ENCODE results near the gene HOATZ. TPM values are rescaled to one million over a fixed set of nuclear protein-coding genes. Genes with fewer than 3 reads are reported as not detected.

Gene HOATZ
- polyA plus RNA-seq, 1 experiment: 0.31 TPM

DNA sequence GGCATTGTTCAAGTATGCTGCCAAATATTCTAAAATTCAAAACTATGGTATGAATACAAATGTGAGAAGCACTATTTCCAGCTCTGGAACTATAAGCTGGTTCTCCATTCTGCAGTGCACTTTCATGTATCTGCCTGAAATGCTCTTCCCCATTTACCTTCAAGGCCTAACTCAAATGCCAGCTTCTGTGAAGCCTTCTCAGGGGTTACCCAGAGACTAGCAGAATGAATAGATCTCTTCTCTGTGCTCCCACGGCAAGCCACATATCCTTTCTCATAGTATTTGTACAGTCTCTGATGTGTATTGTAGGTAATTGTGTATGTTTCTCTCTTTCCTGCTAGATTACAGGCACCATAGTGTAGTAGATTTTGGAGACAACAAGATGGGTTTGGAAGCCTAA, 4.1 kb downstream of the HOATZ start:
- TF ChIP-seq, protein P1, sequence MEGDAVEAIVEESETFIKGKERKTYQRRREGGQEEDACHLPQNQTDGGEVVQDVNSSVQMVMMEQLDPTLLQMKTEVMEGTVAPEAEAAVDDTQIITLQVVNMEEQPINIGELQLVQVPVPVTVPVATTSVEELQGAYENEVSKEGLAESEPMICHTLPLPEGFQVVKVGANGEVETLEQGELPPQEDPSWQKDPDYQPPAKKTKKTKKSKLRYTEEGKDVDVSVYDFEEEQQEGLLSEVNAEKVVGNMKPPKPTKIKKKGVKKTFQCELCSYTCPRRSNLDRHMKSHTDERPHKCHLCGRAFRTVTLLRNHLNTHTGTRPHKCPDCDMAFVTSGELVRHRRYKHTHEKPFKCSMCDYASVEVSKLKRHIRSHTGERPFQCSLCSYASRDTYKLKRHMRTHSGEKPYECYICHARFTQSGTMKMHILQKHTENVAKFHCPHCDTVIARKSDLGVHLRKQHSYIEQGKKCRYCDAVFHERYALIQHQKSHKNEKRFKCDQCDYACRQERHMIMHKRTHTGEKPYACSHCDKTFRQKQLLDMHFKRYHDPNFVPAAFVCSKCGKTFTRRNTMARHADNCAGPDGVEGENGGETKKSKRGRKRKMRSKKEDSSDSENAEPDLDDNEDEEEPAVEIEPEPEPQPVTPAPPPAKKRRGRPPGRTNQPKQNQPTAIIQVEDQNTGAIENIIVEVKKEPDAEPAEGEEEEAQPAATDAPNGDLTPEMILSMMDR (IDR thresholded peaks at IDR 0.05; ENCODE audit: low read depth, low read length): no peak
- H3K4me3 ChIP-seq (ENCODE audit: low read depth, low read length): no peak overlapping the region
- no peaks in the 10 kb centered on the region for H3K9me3 ChIP-seq (ENCODE audit: control insufficient read depth, insufficient read depth, low read length)
- no peak overlapping the region for H3K27ac ChIP-seq (ENCODE audit: low read depth, low read length)
- ChIA-PET POLR2A (no interaction called here), CTCF (no interaction called here)
- H3K27me3 ChIP-seq (ENCODE audit: control insufficient read depth, insufficient read depth, low read length): no peaks in the 10 kb centered on the region
- DNase-seq (ENCODE audit: low read depth, low spot score): no peak

DNA sequence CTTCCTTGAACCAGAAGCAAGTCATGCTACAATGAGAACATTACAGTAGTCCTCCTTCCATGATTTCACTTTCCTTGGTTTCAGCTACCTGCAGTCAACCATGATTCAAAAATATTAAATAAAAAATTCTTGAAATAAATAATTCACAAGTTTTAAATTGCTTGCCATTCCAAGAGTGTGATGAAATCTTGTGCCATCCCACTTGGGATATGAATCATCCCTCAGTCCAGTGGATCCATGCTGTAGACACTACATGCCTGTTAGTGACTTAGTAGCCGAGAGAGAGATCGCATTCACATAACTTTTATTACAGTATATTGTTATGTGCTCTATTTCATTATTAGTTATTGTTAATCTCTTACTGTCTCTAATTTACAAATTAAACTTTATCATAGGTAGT, 6.0 kb downstream of the HOATZ start:
- H3K27ac ChIP-seq (ENCODE audit: low read depth, low read length): no peak overlapping the region
- no peak for DNase-seq (ENCODE audit: low read depth, low spot score)
- TF ChIP-seq, protein P1 (IDR thresholded peaks at IDR 0.05; ENCODE audit: low read depth, low read length): no peak
- no peaks in the 10 kb centered on the region for H3K27me3 ChIP-seq (ENCODE audit: control insufficient read depth, insufficient read depth, low read length)
- ChIA-PET POLR2A (no interaction called here), CTCF (no interaction called here)
- no peaks in the 10 kb centered on the region for H3K9me3 ChIP-seq (ENCODE audit: control insufficient read depth, insufficient read depth, low read length)
- no peak overlapping the region for H3K4me3 ChIP-seq (ENCODE audit: low read depth, low read length)

DNA sequence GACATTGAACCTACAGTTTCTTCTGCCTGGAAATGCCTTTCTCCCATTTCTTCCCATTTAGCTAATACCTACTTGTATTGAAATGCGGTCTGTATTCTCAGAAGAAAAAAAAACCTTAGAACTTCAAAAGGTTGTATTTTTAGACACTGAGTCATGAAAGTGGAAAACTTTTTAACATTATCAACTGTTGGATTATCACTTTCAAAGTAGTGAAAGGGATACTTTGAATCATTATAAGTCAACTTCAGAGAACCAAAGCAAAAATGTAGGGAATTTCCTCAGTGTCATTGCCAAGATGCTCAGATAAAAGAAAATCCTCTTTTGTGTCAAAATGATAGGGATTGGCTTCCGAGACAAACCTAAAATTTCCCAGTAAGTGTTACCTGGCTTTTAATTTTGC, 6.6 kb downstream of the HOATZ start:
- ChIA-PET CTCF (no interaction called here), POLR2A (no interaction called here)
- no peak for DNase-seq (ENCODE audit: low read depth, low spot score)
- H3K9me3 ChIP-seq (ENCODE audit: control insufficient read depth, insufficient read depth, low read length): no peaks in the 10 kb centered on the region
- H3K4me3 ChIP-seq (ENCODE audit: low read depth, low read length): no peak overlapping the region
- H3K27me3 ChIP-seq (ENCODE audit: control insufficient read depth, insufficient read depth, low read length): no peaks in the 10 kb centered on the region
- TF ChIP-seq, protein P1 (IDR thresholded peaks at IDR 0.05; ENCODE audit: low read depth, low read length): no peak
- H3K27ac ChIP-seq (ENCODE audit: low read depth, low read length): no peak overlapping the region

DNA sequence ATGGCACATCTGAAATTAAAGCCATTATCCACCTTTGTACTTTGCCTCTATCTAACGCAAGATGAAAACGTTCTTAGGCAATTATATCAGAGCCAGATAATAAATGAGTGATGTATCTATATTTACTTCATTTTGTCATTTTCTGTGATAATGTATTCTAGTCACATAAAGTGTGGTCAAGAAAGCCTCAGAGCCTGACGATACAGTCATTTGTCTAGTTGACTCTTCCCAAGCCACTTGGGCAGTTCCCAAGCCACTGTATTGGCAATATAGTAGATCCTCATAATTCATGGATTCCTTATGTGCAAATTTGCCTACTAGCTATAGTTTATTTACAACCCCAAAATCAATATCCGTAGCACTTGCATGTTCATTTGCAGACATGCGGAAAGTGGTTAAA, 7.8 kb downstream of the HOATZ start:
- TF ChIP-seq, protein P1 (IDR thresholded peaks at IDR 0.05; ENCODE audit: low read depth, low read length): no peak
- Histone ChIP-seq H3K27me3 (ENCODE audit: control insufficient read depth, insufficient read depth, low read length) (no peaks in the 10 kb centered on the region), H3K4me3 (ENCODE audit: low read depth, low read length) (no peak overlapping the region), H3K27ac (ENCODE audit: low read depth, low read length) (no peak overlapping the region), H3K9me3 (ENCODE audit: control insufficient read depth, insufficient read depth, low read length) (no peaks in the 10 kb centered on the region)
- ChIA-PET CTCF (no interaction called here), POLR2A (no interaction called here)
- DNase-seq (ENCODE audit: low read depth, low spot score): no peak

DNA sequence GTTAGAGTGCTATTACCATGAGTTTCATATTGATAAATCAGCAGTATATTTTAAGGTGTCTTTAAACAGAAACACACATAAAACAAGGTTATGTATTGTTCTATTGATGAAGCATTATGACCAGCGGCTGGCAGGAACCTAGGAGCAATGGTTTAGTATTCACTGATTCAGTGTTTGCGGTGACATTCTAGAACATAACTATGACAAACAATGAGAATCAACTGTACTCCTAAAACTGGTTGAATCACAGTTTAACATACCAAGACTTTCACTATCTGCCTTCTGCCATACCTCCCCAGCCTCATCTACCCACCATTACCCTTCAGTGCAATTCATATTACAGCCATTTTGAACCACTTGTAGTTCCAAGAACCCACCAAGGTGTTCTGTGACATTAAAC, 8.8 kb downstream of the HOATZ start:
- no peak overlapping the region for H3K4me3 ChIP-seq (ENCODE audit: low read depth, low read length)
- CTCF ChIA-PET: no interaction called here
- H3K27me3 ChIP-seq (ENCODE audit: control insufficient read depth, insufficient read depth, low read length): no peaks in the 10 kb centered on the region
- no peak for DNase-seq (ENCODE audit: low read depth, low spot score)
- POLR2A ChIA-PET: no interaction called here
- TF ChIP-seq, protein P1 (IDR thresholded peaks at IDR 0.05; ENCODE audit: low read depth, low read length): no peak
- H3K27ac ChIP-seq (ENCODE audit: low read depth, low read length): no peak overlapping the region
- H3K9me3 ChIP-seq (ENCODE audit: control insufficient read depth, insufficient read depth, low read length): no peaks in the 10 kb centered on the region
